GF-D8 (cell line): ENCODE results near the gene TRUB2.

ENCODE experiments used
- DNase-seq: peaks from one replicate; lab custom pipeline; 2025; lab: John Stamatoyannopoulos, UW

Gene TRUB2, protein sequence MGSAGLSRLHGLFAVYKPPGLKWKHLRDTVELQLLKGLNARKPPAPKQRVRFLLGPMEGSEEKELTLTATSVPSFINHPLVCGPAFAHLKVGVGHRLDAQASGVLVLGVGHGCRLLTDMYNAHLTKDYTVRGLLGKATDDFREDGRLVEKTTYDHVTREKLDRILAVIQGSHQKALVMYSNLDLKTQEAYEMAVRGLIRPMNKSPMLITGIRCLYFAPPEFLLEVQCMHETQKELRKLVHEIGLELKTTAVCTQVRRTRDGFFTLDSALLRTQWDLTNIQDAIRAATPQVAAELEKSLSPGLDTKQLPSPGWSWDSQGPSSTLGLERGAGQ

DNA sequence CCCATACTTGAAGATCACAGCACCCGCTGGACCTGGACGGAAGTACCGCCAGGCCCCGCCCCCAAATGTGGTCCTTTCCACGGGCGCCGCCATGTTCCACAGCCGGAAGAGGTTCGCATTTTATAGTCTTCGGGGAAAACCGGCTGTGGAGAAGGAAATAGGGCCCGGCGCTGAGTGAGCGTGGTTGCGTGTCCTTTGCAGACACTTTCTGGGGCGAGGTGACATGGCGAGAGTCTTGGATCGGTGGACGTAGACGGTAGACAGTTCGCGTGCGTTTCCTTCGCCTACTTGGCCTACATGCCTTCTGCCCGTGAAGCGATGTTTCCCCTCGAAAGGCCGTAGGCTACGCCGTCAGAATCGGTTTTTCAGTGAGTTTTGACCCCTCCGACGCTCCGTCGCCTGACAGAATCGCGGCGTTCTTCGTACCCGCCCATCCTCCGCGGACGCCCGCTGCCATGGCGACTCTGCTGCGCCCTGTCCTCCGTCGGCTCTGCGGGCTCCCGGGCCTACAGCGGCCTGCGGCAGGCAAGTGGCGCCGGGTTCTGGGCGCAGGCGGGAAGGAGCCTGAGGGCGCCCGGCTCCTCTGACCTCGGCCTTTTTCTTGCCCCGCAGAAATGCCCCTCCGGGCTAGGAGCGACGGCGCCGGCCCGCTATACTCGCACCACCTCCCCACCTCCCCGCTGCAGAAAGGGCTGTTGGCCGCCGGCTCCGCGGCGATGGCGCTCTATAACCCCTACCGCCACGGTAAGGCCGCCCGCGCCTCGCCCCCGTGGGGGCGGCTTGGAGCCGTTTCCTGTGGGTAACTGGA, at the start of gene TRUB2, which contains the start of gene COQ4:
TRUB2 (minus strand) TSS at position 44 of the 808 bp plus-strand sequence; CDS start at position 5, 39 bp downstream.
COQ4 (plus strand) TSS at position 436 of the 808 bp plus-strand sequence; CDS start at position 456, 20 bp downstream.
- peak; percentile 80 for DNase-seq

DNA sequence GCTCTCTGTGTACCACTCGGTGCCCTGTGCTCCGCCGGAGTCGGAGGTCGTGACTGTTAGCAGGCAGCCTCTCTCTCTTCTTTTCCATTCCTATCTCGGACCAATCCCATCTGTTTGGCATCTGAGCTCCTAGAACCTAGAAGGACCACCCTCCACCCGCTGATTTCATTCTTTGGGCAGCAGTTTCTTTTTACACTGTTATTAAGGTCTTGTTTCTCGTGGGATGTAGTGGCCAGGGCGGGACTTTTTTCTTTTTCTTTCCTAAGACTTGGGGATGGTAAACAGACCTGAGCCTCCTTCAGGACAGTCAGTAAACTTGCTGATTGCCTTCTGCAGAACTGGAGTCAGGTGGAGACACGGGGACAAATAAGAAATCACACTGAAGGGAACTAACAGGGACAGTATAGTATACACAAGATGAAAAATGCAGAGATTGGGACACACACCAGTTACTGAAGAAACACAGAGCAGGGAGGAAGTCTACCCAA, 49.4 kb upstream of the TRUB2 start:
- no peak for DNase-seq

DNA sequence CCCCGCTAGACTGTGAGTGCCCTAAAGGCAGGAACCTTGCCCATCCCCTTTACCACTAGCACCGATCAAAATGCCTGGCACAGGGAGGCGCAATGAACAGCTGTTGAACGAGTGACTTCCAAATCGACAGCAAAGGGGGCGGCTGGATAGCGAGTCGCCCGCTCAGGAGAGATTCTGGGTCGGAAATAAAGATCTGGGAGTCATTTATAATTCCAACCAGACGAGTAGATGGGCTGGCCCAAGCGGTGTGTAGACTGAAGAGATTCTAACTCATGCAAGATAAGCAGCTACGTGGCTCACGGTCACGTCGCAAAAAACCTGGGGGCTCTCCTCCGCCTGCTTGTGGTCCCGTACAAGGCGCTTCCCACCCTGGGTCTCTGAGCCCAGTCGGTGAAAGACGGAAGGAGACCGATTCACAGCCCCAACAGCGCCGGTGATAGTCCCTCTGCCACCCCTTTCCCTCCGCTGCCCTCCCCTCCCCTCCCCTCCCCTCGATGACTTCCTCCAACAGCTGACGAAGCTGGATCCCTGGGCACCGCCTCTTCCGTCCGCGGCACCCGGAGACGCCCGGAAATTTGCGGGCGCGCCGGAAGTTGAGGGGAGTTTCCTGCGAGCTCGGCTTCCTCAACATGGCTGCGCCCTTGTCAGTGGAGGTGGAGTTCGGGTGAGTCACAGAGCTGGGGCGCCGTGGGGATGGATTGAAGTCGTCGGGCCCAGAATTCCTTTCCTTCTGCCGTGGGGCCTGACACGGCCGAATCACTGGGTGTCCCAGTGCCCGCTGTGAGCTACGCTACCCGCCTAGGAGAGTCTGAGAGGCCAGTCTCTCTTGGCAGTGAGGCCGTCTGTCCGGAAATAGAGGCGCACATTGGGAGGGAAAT, 48.7 kb upstream of the TRUB2 start, which contains the start of gene URM1:
URM1 (plus strand) TSS at position 623 of the 878 bp plus-strand sequence; CDS start at position 630, 7 bp downstream.
- peak; percentile 82 for DNase-seq

DNA sequence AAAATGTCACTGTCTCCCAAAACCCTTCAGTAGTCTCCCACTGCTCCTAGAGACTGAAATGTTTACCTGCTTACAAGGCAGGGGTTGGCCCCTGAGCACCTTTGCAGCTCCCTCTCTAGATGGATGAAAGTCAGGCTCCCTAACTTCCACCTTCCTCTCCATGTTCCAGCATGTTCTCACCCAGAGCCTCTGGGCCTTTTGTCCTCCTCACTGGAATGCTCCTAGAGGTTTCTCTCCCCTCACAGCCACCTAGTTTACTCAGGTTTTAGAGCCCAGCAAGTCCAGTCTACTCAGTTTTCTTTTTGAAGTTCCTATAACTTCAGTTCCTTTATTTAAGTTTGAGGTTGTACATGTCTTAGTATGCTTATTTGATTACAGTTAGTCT, 48.1 kb upstream of the TRUB2 start:
- DNase-seq, result no peak

DNA sequence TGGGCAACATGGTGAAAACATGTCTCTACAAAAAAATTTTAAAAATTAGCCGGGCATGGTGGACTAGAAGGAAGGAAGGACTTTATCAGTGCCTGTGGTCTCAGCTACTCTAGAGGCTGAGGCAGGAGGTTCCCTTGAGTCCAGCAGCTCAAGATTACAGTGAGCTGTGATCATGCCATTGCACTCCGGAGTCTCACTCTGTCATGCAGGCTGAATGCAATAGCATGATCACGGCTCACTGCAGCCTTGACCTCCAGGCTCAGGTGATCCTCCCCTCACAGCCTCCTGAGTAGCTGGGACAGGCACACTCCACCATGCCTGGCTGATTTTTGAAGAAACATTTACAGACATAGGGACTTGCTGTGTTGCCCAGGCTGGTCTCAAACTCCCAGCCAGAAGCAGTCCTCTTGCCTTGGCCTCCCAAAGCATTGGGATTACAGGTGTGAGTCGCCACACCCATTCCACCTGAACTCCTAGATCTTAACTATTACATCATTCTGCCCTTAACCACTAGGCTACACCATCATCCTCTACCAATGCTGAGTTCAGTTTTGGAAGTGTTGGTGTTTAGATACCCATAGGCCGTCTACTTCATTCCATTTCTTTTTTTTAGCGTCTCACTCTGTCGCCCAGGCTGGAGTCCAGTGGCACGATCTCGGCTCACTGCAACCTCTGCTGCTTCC, 46.9 kb upstream of the TRUB2 start:
- no peak for DNase-seq

DNA sequence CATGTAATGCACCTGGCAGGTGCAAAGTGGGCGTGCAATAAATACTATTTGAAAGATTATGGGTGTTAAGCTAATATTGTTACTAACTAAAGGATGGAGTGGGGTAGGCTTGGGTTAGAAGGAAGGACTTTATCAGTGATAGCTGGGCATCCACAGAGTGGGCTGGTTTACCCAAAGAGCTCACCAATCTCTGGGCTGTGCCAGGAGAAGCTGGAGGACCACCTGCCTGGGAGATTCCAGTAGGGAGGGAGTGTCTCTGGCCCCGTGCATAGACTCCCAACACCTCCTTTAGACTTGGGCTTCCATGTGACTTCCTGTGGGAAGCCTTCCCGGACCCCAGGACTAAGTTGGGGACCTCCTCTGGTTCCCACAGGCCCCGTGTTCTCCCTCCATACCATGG, 43.3 kb upstream of the TRUB2 start:
- DNase-seq, result no peak

DNA sequence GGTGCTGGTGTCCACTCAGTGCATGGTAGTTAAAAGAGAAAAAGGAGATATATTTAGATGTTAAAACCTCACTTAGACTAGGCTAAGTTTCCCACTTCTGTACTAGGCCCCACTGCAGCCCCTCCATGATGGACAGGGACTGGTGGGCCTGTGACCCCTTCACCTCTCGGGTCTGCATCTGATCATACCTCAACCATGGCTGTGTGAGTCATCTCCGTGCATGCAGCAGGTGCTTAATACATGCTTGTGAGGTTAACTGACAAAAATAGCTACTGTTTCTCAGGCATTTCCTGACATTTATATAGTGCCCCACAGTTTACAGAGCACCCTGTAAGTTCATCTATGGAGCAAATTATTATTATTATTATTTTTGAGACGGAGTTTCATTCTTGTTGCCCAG, 40.5 kb upstream of the TRUB2 start:
- DNase-seq, result no peak

DNA sequence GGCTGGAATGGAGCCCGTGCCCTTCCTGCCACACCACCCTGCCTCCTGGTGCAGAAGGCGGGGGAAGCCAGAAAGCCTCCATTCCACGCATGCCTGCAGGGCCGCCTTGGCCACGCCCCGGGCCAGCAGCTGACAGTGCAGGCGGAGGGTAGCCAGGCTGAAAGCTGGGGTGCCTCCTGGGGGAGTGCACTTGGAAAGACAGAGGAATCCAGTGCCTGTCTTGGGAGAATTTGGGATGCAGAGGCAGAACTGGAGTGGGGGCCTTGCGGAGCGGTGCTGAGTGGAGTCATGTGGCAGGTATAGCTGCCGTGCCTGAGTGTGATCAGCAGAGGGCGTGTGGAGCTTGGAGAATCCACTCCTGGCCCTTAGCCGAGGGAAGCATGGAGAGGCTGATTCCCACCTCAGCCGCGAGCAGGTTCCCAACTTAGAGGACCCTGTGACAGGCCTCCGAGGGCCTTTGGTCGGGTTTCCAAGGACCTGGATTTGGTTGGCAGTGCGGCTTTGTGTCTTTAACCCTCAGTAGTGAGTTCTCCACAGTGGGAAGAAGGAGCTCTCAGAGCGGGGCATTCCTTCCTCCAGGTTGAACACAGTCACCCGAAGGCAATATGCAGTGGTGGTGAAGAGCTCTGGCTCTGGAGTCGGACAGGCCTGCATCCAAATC, 39.9 kb upstream of the TRUB2 start:
- peak; percentile 39 for DNase-seq

DNA sequence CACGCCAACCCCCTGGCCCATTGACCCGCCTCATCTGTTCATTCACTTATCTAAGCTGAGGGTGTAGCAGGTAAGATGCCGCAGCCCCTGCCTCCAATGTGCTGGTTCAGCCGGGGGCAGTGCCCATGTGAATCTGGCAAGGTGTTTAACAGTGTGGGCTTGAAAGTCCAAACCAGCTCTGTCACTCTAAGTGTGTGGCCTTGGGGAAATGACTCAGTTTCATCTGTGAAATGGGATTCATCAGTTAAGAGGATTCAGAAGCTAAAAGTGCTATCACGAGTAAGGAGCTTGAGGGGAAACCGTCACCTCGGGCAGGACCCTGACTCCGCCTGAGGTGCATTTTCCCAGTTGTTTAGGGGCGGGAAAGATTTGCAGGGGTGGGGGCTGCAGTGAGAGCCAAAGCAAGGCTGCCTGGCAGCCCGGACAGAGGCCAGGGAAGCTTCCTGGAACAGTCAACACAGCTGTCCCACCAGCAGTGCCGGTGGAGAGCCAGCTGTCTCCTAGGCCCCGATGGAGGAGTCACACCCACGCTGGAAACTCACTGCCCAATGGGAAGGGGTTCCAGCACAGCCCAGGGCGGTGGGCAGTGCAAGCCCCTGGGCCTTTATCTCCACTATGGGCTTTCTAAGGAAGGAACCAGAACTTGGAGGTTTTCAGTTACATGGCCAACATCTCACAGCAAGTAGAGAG, 39.2 kb upstream of the TRUB2 start:
- no peak for DNase-seq

DNA sequence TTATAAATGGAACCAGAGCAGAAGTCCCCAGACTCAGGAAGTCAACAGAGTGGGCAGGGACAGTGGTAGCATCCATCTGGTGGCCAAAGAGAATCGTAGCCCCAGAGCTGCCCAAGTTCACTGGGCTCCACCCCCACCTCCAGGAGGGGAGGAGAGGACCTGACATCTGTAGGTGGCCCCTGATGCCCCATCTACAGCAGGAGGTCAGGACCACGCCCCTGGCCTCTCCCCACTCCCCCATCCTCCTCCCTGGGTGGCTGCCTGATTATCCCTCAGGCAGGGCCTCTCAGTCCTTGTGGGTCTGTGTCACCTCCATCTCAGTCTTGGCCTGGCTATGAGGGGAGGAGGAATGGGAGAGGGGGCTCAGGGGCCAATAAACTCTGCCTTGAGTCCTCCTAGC, 38.6 kb upstream of the TRUB2 start:
- DNase-seq, result no peak

DNA sequence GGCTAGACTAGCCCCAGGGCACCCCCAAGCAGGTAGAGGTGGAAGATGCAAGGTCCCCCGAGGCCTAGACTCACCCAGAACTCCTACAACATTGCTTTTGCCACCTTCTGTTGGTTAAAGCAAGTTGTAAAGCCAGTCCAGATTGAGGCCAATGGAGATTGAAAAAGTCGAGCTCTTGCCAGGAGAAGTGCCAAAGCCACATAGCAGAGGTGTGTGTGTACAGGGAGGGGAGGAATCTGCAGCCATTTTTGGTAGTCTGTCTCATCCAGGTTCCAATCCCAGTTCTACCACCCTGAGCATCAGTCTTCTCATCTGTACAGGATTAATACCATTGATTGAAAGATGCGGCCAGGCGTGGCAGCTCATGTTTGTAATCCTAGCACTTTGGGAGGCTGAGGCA, 36.6 kb upstream of the TRUB2 start:
- no peak for DNase-seq

DNA sequence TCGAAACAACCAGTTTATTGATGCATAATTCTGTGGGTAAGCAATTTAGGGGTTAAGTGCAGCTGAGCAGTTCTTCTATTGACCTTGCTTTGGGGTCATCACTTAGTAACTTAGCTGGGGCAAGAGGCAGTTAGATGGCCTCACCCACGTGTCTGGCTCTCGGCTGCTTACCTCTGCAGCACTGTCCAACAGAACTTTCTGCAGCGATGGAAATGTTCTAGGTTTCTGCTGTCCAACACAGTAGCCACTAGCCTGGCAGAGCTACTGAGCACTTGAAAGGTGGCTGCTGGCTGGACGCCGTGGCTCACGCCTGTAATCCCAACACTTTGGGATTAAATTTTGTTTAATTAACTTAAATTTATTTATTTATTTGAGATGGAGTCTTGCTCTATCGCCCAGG, 35.8 kb upstream of the TRUB2 start:
- no peak for DNase-seq

DNA sequence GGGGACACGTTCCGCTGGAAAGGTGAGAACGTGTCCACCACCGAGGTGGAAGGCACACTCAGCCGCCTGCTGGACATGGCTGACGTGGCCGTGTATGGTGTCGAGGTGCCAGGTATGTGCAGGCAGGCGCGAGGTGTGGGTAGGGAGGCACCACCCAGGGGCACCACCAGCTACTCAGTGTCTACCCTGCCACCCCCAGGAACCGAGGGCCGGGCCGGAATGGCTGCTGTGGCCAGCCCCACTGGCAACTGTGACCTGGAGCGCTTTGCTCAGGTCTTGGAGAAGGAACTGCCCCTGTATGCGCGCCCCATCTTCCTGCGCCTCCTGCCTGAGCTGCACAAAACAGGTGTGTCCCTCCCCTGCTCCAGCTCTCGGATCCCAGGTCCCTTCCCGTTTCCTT, 33.2 kb upstream of the TRUB2 start:
- DNase-seq, result no peak

DNA sequence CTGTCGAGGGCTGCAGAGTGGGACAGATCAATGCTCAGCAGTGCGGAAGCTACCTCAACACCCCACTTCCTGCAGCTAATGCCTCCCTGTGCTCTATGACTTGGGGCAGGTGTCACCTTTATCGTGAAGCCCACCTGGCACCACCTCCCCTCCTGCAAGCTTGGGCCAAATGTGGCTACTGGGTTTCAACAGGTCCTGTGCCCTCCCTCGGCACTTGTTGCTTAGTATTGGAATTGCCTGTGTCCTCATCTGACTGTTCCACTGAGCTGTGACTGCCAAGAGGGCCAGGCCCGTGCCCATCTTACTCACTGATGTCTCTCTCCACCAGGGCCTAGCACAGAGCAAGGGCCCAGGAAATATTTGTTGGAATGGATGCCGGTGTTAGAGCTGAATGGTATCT, 27.5 kb upstream of the TRUB2 start:
- DNase-seq, result no peak

DNA sequence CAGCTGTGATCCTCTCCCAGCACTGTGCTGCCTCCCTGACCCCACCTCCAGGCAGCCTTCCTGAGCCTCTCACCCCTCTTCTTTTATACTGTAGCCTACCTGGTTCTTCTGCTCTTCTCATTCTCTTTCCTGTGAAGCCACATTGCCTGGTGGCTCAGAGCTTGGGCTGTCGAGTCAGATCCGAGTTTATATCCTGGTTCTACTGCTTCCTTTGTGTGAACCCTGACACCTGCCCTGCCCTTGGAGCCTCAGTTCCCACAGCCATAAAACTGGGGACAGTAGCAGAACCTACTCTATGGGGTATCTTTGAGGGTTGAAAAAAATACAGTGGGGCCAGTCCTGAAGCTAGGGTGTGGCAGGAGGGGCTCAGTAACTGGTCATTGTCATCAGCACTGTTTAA, 26.9 kb upstream of the TRUB2 start:
- no peak for DNase-seq

DNA sequence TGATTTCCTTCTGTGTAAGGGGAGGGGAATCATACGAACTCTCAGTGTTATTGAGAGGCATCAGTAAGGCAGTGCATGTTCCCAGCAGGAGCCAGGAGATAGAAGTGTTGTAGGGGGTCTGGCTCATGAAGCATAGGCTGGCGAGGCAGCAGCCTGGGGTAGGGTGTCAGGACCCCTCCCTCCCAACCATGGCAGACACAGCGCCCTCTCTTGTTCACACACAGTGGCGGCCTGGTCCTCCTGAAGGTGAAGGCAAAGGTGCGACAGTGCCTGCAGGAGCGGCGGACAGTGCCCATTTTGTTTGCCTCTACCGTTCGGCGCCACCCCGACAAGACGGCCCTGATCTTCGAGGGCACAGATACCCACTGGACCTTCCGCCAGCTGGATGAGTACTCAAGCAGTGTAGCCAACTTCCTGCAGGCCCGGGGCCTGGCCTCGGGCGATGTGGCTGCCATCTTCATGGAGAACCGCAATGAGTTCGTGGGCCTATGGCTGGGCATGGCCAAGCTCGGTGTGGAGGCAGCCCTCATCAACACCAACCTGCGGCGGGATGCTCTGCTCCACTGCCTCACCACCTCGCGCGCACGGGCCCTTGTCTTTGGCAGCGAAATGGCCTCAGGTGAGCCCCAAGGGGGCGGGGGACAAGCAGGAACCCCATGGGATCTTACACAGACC, 22.8 kb upstream of the TRUB2 start:
- DNase-seq, result no peak

DNA sequence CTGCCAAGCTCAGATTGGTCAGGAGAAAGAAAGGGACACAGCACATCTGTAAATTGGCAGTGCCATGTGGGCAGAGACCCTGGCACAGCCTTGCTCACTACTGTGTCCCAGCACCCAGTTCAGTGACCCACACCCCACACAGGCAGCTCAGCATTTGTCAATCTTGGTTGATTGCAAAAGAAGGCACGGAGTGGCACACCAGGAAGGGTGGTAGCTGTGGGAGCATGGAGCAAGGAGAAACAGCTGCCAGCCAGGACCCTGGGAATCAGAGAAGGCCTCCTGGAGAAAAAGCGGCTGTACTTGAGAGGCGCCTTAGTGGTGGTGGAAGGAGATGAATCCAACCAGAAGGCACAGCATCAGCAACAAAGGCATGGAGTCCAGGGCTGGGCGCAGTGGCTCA, 21.6 kb upstream of the TRUB2 start:
- no peak for DNase-seq

DNA sequence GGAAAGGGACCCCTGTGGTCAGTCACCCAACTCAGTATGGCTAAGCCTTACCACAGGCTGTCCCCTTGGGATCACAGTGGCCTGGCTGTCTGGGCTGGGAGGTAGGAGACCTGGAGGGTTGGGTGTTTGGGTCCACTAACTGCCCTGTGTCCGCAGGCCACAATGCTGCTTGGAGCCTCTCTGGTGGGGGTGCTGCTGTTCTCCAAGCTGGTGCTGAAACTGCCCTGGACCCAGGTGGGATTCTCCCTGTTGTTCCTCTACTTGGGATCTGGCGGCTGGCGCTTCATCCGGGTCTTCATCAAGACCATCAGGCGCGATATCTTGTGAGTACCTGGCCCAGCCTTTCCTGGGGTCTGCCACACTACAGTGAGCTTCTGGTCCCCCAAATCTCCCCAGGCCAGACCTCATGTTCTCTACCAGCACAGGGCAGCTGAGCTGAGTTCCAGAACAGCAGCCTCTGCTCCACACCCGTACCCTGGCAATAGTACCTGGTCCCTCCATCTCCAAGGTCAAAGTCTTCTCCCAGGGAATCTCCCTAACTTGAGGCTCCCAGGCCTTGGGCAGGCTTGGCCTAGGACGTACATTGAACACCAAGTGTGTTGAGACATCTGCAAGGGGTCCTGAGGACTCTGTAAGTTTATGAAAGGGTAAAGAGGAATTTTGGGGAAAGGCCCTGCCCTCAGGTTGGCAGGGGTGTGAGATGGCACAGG, 20.9 kb upstream of the TRUB2 start:
- no peak for DNase-seq

DNA sequence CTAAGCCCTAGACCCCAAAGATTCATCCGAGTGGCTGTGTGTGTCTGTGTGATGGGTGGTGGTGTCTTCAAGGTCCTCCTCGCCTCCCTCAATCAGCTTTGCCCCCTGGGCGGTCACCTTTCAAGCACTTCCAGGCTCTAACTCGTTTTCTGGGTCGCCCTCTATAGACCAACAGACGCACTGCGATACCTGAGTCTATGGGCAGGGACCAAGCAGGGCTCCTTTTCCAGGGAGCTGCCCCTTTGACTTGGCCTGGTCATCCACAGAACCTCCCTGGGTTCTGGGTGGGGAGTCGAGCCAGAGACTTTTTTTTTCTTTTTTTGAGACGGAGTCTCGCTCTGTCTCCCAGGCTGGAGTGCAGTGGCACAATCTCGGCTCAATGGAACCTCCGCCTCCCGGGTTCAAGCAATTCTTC, 19.2 kb upstream of the TRUB2 start:
- DNase-seq, result peak; percentile 27
